ENCODE results near the gene MCM5. TPM values are rescaled to one million over a fixed set of nuclear protein-coding genes. Genes with fewer than 3 reads are reported as not detected.
A peak's percentile ranks its signal among the peaks of the same experiment; 100 is the strongest.

MCM5 gene
- total and polyA plus RNA-seq, 2 of the 13 experiments (the other 11 are each of a cell fraction or from before 2014, with no cell fraction given), result 40.2 to 93.5 TPM

GRCh38 chr22:35350539-35351503, 49.1 kb upstream of the MCM5 start (continued):
- TF ChIP-seq, protein P1, sequence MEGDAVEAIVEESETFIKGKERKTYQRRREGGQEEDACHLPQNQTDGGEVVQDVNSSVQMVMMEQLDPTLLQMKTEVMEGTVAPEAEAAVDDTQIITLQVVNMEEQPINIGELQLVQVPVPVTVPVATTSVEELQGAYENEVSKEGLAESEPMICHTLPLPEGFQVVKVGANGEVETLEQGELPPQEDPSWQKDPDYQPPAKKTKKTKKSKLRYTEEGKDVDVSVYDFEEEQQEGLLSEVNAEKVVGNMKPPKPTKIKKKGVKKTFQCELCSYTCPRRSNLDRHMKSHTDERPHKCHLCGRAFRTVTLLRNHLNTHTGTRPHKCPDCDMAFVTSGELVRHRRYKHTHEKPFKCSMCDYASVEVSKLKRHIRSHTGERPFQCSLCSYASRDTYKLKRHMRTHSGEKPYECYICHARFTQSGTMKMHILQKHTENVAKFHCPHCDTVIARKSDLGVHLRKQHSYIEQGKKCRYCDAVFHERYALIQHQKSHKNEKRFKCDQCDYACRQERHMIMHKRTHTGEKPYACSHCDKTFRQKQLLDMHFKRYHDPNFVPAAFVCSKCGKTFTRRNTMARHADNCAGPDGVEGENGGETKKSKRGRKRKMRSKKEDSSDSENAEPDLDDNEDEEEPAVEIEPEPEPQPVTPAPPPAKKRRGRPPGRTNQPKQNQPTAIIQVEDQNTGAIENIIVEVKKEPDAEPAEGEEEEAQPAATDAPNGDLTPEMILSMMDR (CRISPR knock-in tag; IDR thresholded peaks at IDR 0.05), result peak; percentile 99
- TF ChIP-seq FOXJ3 (CRISPR knock-in tag; IDR thresholded peaks at IDR 0.05; ENCODE audit: borderline replicate concordance) (peak; percentile 42; the same call in 1 of the 2 replicates), GMEB1 (CRISPR knock-in tag; IDR thresholded peaks at IDR 0.05; ENCODE audit: borderline replicate concordance) (no peak; the same call in 1 of the 2 replicates), ZNF720 (CRISPR knock-in tag; IDR thresholded peaks at IDR 0.05) (0 out of 2 replicates have a peak, but pooled peaks have one; percentile 51), MIXL1 (CRISPR knock-in tag; IDR thresholded peaks at IDR 0.05) (peak; percentile 69; the same call in 1 of the 2 replicates), FOXK2 (IDR thresholded peaks at IDR 0.05) (no peak), KLF11 (CRISPR knock-in tag; IDR thresholded peaks at IDR 0.05) (0 out of 2 replicates have a peak, but pooled peaks have one; percentile 59), FOXP4 (CRISPR knock-in tag; IDR thresholded peaks at IDR 0.05) (peak; percentile 48; the same call in 1 of the 2 replicates), SOX13 (IDR thresholded peaks at IDR 0.05) (no peak), SOX13 (CRISPR knock-in tag; conservative IDR thresholded peaks at IDR 0.05 in 1 of 2, IDR thresholded peaks at IDR 0.05 in 1 of 2) (peak in 1 of 2 experiments; percentile 49; a peak in 2 of 4 replicates), YEATS4 (CRISPR knock-in tag; IDR thresholded peaks at IDR 0.05; ENCODE audit: borderline replicate concordance) (peak; percentile 58; the same call in 1 of the 2 replicates), ZBTB7A (CRISPR knock-in tag; IDR thresholded peaks at IDR 0.05) (peak; percentile 70), ZNF264 (CRISPR knock-in tag; IDR thresholded peaks at IDR 0.05) (peak; percentile 54; the same call in 1 of the 2 replicates), MTF2 (CRISPR knock-in tag; IDR thresholded peaks at IDR 0.05; ENCODE audit: borderline replicate concordance) (peak; percentile 29; the same call in 1 of the 2 replicates), SMARCC2 (IDR thresholded peaks at IDR 0.05) (no peak), ZNF792 (CRISPR knock-in tag; IDR thresholded peaks at IDR 0.05) (0 out of 2 replicates have a peak, but pooled peaks have one; percentile 19), SOX5 (CRISPR knock-in tag; IDR thresholded peaks at IDR 0.05; ENCODE audit: borderline replicate concordance) (peak; percentile 65), THAP11 (CRISPR knock-in tag; IDR thresholded peaks at IDR 0.05) (peak; percentile 67), HMGA1 (CRISPR knock-in tag; conservative IDR thresholded peaks at IDR 0.05) (no peak), ZGPAT (CRISPR knock-in tag; IDR thresholded peaks at IDR 0.05) (peak; percentile 62; the same call in 1 of the 2 replicates), HNRNPH1 (optimal IDR thresholded peaks at IDR 0.05; ENCODE audit: low read depth, low read length) (no peak)
- TF ChIP-seq, protein P2, sequence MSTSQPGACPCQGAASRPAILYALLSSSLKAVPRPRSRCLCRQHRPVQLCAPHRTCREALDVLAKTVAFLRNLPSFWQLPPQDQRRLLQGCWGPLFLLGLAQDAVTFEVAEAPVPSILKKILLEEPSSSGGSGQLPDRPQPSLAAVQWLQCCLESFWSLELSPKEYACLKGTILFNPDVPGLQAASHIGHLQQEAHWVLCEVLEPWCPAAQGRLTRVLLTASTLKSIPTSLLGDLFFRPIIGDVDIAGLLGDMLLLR (CRISPR knock-in tag; IDR thresholded peaks at IDR 0.05), result 0 out of 2 replicates have a peak, but pooled peaks have one; percentile 46

Measured in HepG2 (cell line).